Ascending aorta (tissue), 2 donors: ENCODE results near the gene EFNA3. TPM values are rescaled to one million over a fixed set of nuclear protein-coding genes. Genes with fewer than 3 reads are reported as not detected.
"Not testable (repeated sequence)": the region's sequence is repeated elsewhere in the genome, so short reads cannot be mapped to it uniquely, and the experiment has no call there.

Source experiments
- DNase-seq, 2 donors: peaks; one replicate each; pipeline ENCODE4 v3.0.0-alpha.2; 2019; ENCODE audit warnings: low spot score in 2 of 2
- H3K27ac ChIP-seq, 2 donors: fragments of 200-600 bp; sonication (generic); one replicate each; pipeline ENCODE4 v1.5.1; 2016 to 2017; ENCODE audit warnings: mild to moderate bottlenecking in 1 of 2
- H3K27me3 ChIP-seq: fragments of 200-600 bp; sonication (generic); one replicate; pipeline ENCODE4 v1.5.1; 2017
- H3K36me3 ChIP-seq, 2 donors: fragments of 200-600 bp; sonication (generic); one replicate each; pipeline ENCODE4 v1.5.1; 2016
- H3K4me1 ChIP-seq, 2 donors: fragments of 200-600 bp; sonication (generic); one replicate each; pipeline ENCODE4 v1.5.1; 2016 to 2017; ENCODE audit warnings: mild to moderate bottlenecking in 1 of 2
- H3K4me3 ChIP-seq, 2 donors: fragments of 200-600 bp; sonication (generic); one replicate each; pipeline ENCODE4 v1.5.1; 2016 to 2017; ENCODE audit warnings: mild to moderate bottlenecking in 1 of 2
- H3K9me3 ChIP-seq, 2 donors: fragments of 200-600 bp; sonication (generic); one replicate each; pipeline ENCODE4 v1.5.1; 2016
- intact Hi-C: fragments of 100-400 bp; cut with DNase I; formaldehyde crosslinking; loops from one replicate; pipeline ENCODE4 v1.15.1; 2023
- total RNA-seq: library from RNA; depleted of rRNA; stranded (reverse); fragments of >200 nt; gene quantifications from one replicate; pipeline ENCODE4 v1.1.0, GENCODE V29; 2016
- TF ChIP-seq, protein P1 (sequence below), 3 experiments: fragments of 200-600 bp in 2 of 3; fragments of 450-650 bp in 1 of 3; sonication (generic) in 2 of 3; IDR thresholded peaks; one replicate each; pipeline ENCODE4 v1.5.1; 2016 to 2019; ENCODE audit warnings: antibody characterized with exemption in 3 of 3, mild to moderate bottlenecking in 1 of 3, moderate library complexity in 1 of 3

EFNA3 gene
- total RNA-seq, 1 donor from 2014 or later, result 1.5 TPM

DNA sequence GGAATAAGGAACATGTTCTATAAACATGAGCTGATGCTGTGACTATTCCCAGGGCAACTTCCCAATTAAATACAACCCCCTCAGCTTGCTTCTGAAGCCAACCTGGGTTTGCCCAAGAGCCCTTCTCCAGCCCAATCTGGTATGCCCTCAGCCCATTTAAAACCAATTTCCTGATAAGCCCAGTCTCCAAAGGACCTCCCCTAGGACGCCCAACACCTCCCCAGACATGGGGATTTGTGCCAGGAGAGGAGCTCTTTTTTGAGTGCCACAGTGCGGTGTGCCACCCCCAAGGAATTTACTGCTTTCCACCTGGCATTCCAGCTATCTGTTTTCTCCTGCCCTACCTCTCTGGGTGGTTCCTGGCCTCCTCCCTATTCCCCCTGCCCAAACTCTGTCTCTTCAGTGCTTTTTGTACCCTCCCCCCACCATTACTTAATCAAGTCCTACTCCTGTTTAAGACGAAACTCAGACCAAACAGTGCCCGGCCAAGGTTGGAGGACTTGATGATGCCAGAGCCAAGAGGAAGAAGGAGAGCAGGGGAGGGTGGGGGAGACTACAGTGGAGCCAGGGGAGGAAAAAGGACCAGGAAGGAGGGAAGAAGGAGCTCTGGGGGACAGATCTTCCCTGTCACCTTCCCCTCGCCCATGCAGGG lies 37.6 kb downstream of the EFNA3 start:
- no peaks in the 10 kb centered on the region for H3K36me3 ChIP-seq
- DNase-seq, result no peak
- no peaks in the 10 kb centered on the region for H3K9me3 ChIP-seq
- TF ChIP-seq, protein P1, sequence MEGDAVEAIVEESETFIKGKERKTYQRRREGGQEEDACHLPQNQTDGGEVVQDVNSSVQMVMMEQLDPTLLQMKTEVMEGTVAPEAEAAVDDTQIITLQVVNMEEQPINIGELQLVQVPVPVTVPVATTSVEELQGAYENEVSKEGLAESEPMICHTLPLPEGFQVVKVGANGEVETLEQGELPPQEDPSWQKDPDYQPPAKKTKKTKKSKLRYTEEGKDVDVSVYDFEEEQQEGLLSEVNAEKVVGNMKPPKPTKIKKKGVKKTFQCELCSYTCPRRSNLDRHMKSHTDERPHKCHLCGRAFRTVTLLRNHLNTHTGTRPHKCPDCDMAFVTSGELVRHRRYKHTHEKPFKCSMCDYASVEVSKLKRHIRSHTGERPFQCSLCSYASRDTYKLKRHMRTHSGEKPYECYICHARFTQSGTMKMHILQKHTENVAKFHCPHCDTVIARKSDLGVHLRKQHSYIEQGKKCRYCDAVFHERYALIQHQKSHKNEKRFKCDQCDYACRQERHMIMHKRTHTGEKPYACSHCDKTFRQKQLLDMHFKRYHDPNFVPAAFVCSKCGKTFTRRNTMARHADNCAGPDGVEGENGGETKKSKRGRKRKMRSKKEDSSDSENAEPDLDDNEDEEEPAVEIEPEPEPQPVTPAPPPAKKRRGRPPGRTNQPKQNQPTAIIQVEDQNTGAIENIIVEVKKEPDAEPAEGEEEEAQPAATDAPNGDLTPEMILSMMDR (IDR thresholded peaks at IDR 0.05), result no peak
- intact Hi-C loops, result no loop called here
- H3K27me3 ChIP-seq, result no peaks in the 10 kb centered on the region
- no peaks in the 10 kb centered on the region for H3K4me1 ChIP-seq
- no peak overlapping the region for H3K27ac ChIP-seq
- H3K4me3 ChIP-seq, result no peak overlapping the region

DNA sequence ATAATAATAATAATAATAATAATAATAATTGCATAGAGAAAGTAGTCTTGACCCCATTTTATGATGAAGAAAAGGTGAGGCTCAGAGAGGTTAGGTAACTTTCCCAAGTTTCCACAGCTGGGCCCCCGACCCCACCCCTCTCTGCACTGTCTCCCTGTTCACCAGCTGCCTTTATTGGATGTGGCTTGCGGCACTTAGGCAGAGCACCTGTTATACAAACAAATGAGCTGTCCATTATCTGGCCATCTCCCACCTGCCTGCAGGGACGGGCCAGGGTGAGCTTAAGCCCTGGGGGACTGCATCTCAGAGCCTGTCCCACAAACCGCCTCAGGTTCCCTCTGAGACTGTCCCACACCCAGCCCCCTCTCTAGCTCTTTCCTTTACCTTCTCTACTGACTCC lies 39.0 kb downstream of the EFNA3 start:
- H3K36me3 ChIP-seq, result no peaks in the 10 kb centered on the region
- no peaks in the 10 kb centered on the region for H3K27me3 ChIP-seq
- H3K9me3 ChIP-seq, result no peaks in the 10 kb centered on the region
- no peak overlapping the region for H3K4me3 ChIP-seq
- no peak for DNase-seq
- intact Hi-C loops, result no loop called here
- no peaks in the 10 kb centered on the region for H3K4me1 ChIP-seq
- no peak overlapping the region for H3K27ac ChIP-seq
- TF ChIP-seq, protein P1 (IDR thresholded peaks at IDR 0.05), result no peak

DNA sequence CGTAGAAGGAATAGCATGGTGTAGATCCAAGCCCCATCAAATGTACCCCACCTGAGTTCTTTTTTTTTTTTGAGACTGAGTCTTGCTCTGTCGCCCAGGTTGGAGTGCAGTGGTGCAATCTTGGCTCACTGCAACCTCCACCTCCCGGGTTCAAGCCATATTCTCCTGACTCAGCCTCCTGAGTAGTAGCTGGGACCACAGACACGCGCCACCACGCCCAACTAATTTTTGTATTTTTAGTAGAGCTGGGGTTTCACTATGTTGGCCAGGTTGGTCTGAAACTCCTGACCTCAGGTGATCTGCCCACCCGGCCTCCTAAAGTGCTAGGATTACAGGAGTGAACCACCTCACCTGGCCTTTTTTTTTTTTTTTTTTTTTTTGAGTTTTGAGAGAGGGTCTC lies 39.5 kb downstream of the EFNA3 start:
- H3K27ac ChIP-seq, DNase-seq, H3K36me3 ChIP-seq, H3K4me1 ChIP-seq, intact Hi-C loops, H3K27me3 ChIP-seq, H3K9me3 ChIP-seq, H3K4me3 ChIP-seq: not testable (repeated sequence)

DNA sequence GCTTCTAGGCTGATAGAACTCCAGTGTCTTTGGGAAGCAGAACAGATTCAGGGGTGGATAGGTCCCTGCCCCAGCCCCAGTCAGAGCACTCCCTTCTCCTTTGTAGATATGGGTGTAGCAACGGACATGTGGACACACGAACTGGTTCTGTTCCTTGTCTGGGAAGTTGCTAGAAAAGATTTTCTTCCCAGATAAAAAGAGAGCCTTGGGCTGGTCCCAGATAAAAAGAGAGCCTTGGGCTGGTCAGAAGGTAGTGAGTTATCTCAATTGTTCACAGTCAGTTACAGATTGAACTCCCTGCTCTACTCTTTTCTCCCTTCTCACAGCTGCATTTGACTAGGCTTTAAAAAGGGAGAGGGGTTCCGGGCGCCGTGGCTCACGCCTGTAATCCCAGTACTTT lies 41.6 kb downstream of the EFNA3 start:
- DNase-seq, result no peak
- H3K4me3 ChIP-seq, result no peak overlapping the region
- H3K4me1 ChIP-seq, result no peaks in the 10 kb centered on the region
- no peak overlapping the region for H3K27ac ChIP-seq
- TF ChIP-seq, protein P1 (IDR thresholded peaks at IDR 0.05), result no peak
- no peaks in the 10 kb centered on the region for H3K36me3 ChIP-seq
- no peaks in the 10 kb centered on the region for H3K27me3 ChIP-seq
- intact Hi-C loops, result no loop called here
- H3K9me3 ChIP-seq, result no peaks in the 10 kb centered on the region

DNA sequence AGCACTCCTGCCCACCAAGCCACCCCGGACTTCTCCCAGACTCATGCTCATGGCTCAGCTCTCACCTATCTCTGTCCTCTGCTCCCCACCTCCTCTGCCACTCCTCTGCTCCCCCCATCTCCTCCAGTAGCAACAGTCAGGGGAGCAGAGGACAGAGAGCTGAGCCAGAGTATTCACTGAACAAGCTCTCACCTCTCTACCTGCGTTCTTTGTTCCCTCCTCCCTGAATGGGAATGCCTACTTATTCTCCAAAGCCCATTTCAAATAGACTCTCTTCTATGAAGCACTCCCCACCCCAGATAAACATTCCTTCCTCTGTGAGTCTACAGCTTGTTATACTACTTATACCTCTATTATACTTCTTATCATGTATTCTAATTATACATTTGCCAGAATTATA lies 42.6 kb downstream of the EFNA3 start:
- peaks cover 0 to 4% of the 10 kb centered on the region in 2 donors for H3K4me1 ChIP-seq
- no peak overlapping the region for H3K27ac ChIP-seq
- H3K36me3 ChIP-seq, result no peaks in the 10 kb centered on the region
- intact Hi-C loops, result no loop called here
- no peak overlapping the region for H3K4me3 ChIP-seq
- H3K27me3 ChIP-seq, result no peaks in the 10 kb centered on the region
- TF ChIP-seq, protein P1 (IDR thresholded peaks at IDR 0.05), result no peak
- no peak for DNase-seq
- no peaks in the 10 kb centered on the region for H3K9me3 ChIP-seq

DNA sequence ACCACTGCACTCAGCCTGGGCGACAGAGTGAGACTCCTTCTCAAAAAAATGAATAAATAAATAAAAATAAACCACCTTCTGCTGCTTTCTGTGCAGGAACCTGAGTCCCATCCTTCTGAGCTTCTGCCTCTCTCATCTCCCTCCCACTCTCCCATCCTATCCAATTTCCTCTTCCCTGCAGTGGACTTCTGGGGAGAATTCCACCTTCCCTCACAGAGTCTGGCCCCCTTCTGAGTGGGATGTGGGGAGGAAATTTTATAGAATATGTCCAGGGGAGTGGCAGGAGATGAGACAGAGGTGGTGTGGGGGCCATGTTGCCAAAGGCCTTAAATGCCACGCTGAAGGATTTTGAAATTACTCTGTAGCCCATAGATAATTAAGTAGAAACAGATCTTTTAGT lies 43.7 kb downstream of the EFNA3 start:
- Histone ChIP-seq H3K36me3 (no peaks in the 10 kb centered on the region), H3K27me3 (no peaks in the 10 kb centered on the region), H3K4me3 (no peak overlapping the region), H3K9me3 (no peaks in the 10 kb centered on the region), H3K27ac (no peak overlapping the region), H3K4me1 (peaks cover 2 to 11% of the 10 kb centered on the region in 2 donors)
- TF ChIP-seq, protein P1 (IDR thresholded peaks at IDR 0.05), result no peak
- DNase-seq, result no peak
- intact Hi-C loops, result no loop called here
